Nephron (organoid): ENCODE measurements around the gene PGBD2.

ENCODE experiments used
- H3K27ac Mint-ChIP-seq, 3 experiments: 2 replicates each; pipeline ENCODE4 v1.8.0; 2020; ENCODE audit warnings: mixed read lengths in 3 of 3, mild to moderate bottlenecking in 2 of 3, moderate library complexity in 1 of 3
- H3K27me3 Mint-ChIP-seq: 2 replicates; pipeline ENCODE4 v1.8.0; 2021; ENCODE audit warnings: low read depth, mild to moderate bottlenecking, moderate library complexity, mixed read lengths
- H3K36me3 Mint-ChIP-seq: 2 replicates; pipeline ENCODE4 v1.8.0; 2020; ENCODE audit warnings: low read depth, mixed read lengths
- H3K4me1 Mint-ChIP-seq: 2 replicates; pipeline ENCODE4 v1.8.0; 2020; ENCODE audit warnings: mixed read lengths
- H3K4me3 Mint-ChIP-seq, 3 experiments: 2 replicates each; pipeline ENCODE4 v1.8.0; 2020; ENCODE audit warnings: mild to moderate bottlenecking in 3 of 3, mixed read lengths in 3 of 3, moderate library complexity in 2 of 3
- H3K9me3 Mint-ChIP-seq: 2 replicates; pipeline ENCODE4 v1.8.0; 2020; ENCODE audit warnings: mixed read lengths
- TF ChIP-seq, protein P1 (sequence below), 3 experiments: fragments of 200-600 bp; sonication (generic); IDR thresholded peaks; one replicate each; pipeline ENCODE4 v1.5.0; 2021; ENCODE audit warnings: antibody characterized with exemption in 3 of 3; ENCODE audit not compliant: unreplicated experiment in 3 of 3

PGBD2 gene

DNA sequence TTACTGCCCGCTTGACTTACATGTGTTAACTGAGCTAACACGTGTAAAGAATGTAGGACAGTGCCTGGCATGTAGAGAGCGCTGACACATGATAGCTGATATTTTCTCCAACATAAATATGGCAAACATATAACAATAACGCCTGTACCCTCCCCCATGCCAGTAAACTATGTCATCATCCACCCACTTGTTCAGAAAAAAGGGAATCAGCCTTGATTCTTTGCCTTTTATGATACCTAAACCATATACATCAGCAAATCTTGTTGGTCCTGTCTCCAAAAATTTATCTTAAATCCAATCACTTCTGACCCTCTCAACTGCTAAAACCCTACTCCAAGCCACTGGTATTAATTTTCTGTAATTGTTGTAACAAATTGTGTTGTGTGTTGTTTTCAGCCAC is 46.0 kb upstream of the PGBD2 start:
- TF ChIP-seq, protein P1, sequence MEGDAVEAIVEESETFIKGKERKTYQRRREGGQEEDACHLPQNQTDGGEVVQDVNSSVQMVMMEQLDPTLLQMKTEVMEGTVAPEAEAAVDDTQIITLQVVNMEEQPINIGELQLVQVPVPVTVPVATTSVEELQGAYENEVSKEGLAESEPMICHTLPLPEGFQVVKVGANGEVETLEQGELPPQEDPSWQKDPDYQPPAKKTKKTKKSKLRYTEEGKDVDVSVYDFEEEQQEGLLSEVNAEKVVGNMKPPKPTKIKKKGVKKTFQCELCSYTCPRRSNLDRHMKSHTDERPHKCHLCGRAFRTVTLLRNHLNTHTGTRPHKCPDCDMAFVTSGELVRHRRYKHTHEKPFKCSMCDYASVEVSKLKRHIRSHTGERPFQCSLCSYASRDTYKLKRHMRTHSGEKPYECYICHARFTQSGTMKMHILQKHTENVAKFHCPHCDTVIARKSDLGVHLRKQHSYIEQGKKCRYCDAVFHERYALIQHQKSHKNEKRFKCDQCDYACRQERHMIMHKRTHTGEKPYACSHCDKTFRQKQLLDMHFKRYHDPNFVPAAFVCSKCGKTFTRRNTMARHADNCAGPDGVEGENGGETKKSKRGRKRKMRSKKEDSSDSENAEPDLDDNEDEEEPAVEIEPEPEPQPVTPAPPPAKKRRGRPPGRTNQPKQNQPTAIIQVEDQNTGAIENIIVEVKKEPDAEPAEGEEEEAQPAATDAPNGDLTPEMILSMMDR (IDR thresholded peaks at IDR 0.05; ENCODE audit: unreplicated experiment in 3 of 3) = no peak
- Mint-ChIP-seq H3K27me3 (peaks cover 12% of the 10 kb centered on the region), H3K4me3 (peak overlapping the region; percentile 89 to 95 (median 94)), H3K27ac (peak overlapping the region; percentile 89 to 97 (median 97)), H3K36me3 (peaks cover 2% of the 10 kb centered on the region), H3K9me3 (no peaks in the 10 kb centered on the region), H3K4me1 (peaks cover 31% of the 10 kb centered on the region)

DNA sequence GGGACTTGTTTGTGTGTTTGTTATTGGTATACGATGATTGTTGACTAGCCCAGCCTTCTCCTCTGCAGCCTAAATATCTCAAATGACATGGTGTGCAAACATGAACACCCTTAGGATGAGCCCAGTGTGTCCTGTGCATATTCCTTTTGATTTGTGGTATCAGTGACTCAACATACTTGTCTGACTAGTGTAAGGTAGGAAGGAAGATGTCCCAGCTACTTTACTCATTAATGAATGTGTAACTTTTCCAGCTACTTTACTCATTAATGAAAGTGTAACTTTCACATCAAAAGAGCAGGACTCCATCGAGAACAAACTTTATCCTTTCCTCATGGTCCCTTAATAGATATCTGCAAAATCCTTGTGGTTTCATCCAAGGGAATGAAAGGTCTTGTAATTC is 44.4 kb upstream of the PGBD2 start:
- Mint-ChIP-seq H3K4me3 (peak overlapping the region; percentile 13 to 62 (median 28)), H3K9me3 (no peaks in the 10 kb centered on the region), H3K36me3 (no peaks in the 10 kb centered on the region), H3K27me3 (peaks cover 14% of the 10 kb centered on the region), H3K27ac (peak overlapping the region in 2 of 3 experiments; percentile 6 to 11), H3K4me1 (peaks cover 31% of the 10 kb centered on the region)
- TF ChIP-seq, protein P1 (IDR thresholded peaks at IDR 0.05; ENCODE audit: unreplicated experiment in 3 of 3) = no peak

DNA sequence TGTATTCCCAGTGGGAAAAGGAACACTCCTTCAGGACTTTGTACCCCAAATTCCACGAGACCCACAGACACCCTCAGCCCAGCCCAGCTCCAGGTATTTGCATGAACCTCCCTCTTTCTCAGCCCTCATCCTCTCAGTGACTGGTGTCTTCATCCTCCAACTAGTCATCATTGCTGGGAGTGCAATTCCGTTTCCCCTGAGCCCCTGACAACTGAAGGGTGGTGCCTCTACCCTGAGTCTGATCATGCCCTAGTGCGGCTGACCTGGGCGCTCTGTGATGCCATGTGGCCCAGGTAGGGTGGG is 43.4 kb upstream of the PGBD2 start:
- TF ChIP-seq, protein P1 (IDR thresholded peaks at IDR 0.05; ENCODE audit: unreplicated experiment in 3 of 3) = no peak
- no peaks in the 10 kb centered on the region for H3K9me3 Mint-ChIP-seq

DNA sequence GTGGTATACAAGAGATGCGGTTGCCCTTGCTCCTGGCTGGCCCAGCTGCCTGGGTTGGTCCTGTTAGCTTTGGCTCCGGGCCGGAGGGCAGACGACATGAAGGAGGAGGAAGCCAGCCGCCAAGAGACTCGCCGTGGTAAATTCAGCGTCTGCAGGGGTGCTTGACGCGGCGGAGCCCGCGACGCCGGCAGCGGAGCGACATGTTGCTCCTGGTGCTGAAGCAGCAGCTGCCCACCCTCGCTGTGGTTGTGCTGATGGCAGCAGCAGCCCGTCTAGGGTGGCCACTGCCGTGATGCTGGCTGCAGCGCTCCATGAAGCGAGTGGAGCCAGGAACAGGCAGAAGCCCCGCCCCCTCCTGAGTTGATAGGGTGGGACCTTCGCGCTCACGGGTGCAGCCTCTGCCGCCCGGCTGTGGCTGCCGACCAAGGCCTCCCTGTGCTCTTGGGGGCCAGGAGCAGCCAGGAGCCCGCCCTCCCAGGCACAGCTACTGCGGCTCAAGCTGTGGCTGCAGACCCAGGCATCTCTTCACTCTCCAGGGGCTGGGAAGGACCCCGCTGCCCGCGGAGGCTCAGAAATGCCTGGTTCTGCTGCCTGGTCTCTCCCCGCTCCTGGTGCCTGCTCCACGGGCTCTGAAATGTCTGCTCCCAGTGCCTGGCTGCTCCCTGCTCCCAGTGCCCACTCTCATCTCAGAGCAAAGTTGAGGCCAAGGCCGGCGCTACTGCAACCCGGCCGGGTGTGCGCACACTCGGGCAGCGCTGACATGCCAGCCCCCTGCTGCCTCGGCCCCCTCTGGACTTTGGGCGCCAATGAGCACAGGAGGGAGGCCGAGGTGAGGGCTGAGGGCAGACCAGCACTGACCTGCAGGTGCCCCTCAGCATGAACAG is 42.8 kb upstream of the PGBD2 start:
- Mint-ChIP-seq H3K4me3 (peak overlapping the region; percentile 79 to 88 (median 84)), H3K4me1 (peaks cover 30% of the 10 kb centered on the region), H3K27ac (peak overlapping the region; percentile 5 to 58 (median 41)), H3K27me3 (peaks cover 14% of the 10 kb centered on the region), H3K36me3 (no peaks in the 10 kb centered on the region), H3K9me3 (no peaks in the 10 kb centered on the region)
- TF ChIP-seq, protein P1 (IDR thresholded peaks at IDR 0.05; ENCODE audit: unreplicated experiment in 3 of 3) = no peak

More for the DNA sequence above, 43.4 kb upstream of the PGBD2 start:
- Mint-ChIP-seq H3K36me3 (no peaks in the 10 kb centered on the region), H3K4me3 (peak overlapping the region; percentile 62 to 88 (median 79)), H3K4me1 (peaks cover 31% of the 10 kb centered on the region), H3K27ac (peak overlapping the region in 1 of 3 experiments; percentile 41), H3K27me3 (peaks cover 14% of the 10 kb centered on the region)

DNA sequence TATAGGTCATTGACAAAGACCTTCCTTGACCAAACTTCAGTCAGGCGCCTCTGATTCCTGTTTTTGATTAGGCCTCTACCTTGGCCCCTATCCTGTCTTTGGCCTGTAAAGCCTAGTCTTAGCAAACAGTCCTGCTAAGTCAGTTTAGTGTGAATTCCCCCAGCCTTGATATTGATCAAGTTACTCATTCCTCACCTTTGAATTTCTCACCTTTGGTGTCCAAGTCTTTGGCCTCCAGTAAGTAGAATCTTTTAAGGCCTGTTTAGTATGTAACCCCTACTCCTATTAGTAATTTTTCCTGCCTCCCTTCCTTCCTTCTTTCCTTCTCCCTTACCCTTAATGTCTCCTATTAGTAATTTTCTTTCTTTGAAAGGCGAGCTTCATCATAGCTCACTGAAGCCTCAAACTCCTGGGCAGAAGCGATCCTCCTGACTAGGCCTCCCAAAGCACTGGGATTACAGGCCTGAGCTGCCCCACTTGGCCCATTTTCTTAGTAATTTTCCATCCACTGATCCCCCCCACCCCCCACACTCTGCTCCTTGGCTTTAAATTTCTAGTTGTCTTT is 34.1 kb upstream of the PGBD2 start:
- Mint-ChIP-seq H3K9me3 (no peaks in the 10 kb centered on the region), H3K4me1 (peaks cover 5% of the 10 kb centered on the region), H3K4me3 (peak overlapping the region; percentile 75 to 95 (median 77)), H3K27me3 (peaks cover 8% of the 10 kb centered on the region), H3K27ac (peak overlapping the region in 2 of 3 experiments; percentile 29 to 88), H3K36me3 (no peaks in the 10 kb centered on the region)
- TF ChIP-seq, protein P1 (IDR thresholded peaks at IDR 0.05; ENCODE audit: unreplicated experiment in 3 of 3) = no peak
